Activated naive CD8-positive, alpha-beta T cell treated with anti-CD3 and anti-CD28 coated beads for 36 hours (primary cell): ENCODE results near the gene RAD51D. TPM values are rescaled to one million over a fixed set of nuclear protein-coding genes. Genes with fewer than 3 reads are reported as not detected.

Experiments used
- DNase-seq: peaks from one replicate; pipeline ENCODE4 v3.0.0; 2021
- H3K27ac Mint-ChIP-seq: one replicate; pipeline ENCODE4 v1.8.0; 2022; ENCODE audit warnings: mild to moderate bottlenecking, moderate library complexity, mixed read lengths
- H3K27me3 Mint-ChIP-seq: one replicate; pipeline ENCODE4 v1.8.0; 2022; ENCODE audit warnings: mild to moderate bottlenecking, mixed read lengths
- H3K36me3 Mint-ChIP-seq: one replicate; pipeline ENCODE4 v1.8.0; 2021; ENCODE audit warnings: mild to moderate bottlenecking, mixed read lengths
- H3K4me1 Mint-ChIP-seq: one replicate; pipeline ENCODE4 v1.8.0; 2021; ENCODE audit warnings: mixed read lengths
- H3K4me3 Mint-ChIP-seq: one replicate; pipeline ENCODE4 v1.8.0; 2022; ENCODE audit warnings: mild to moderate bottlenecking, moderate library complexity, mixed read lengths
- H3K9me3 Mint-ChIP-seq: one replicate; pipeline ENCODE4 v1.8.0; 2022; ENCODE audit warnings: mixed read lengths
- total RNA-seq, 2 experiments: library from RNA; stranded (reverse); gene quantifications; one replicate each; pipeline ENCODE4 v1.2.3, GENCODE V29; 2021

The RAD51D gene
- total RNA-seq, 2 experiments from 2014 or later, result 25.8 to 30.8 TPM

- H3K4me1 Mint-ChIP-seq, result peaks cover 51% of the 10 kb centered on the region
- DNase-seq, result peak; percentile 93
- H3K4me3 Mint-ChIP-seq, result peak overlapping the region; percentile 84
- H3K36me3 Mint-ChIP-seq, result peaks cover 2% of the 10 kb centered on the region
- H3K9me3 Mint-ChIP-seq, result no peaks in the 10 kb centered on the region
- peak overlapping the region; percentile 96 for H3K27ac Mint-ChIP-seq
- H3K27me3 Mint-ChIP-seq, result no peaks in the 10 kb centered on the region
Observed at GRCh38 chr17:35088881-35089585, 30.6 kb downstream of the RAD51D start.

- DNase-seq, result peak; percentile 18
- Mint-ChIP-seq H3K4me1 (peaks cover 51% of the 10 kb centered on the region), H3K9me3 (no peaks in the 10 kb centered on the region), H3K27ac (peak overlapping the region; percentile 89), H3K27me3 (no peaks in the 10 kb centered on the region), H3K36me3 (peaks cover 2% of the 10 kb centered on the region), H3K4me3 (peak overlapping the region; percentile 84)
Observed at GRCh38 chr17:35088356-35088880, 31.2 kb downstream of the RAD51D start.

GRCh38 chr17:35087731-35088355 is 31.8 kb downstream of the RAD51D start:
- peak; percentile 29 for DNase-seq
- Mint-ChIP-seq H3K9me3 (no peaks in the 10 kb centered on the region), H3K27ac (peak overlapping the region; percentile 89), H3K4me1 (peaks cover 56% of the 10 kb centered on the region), H3K27me3 (no peaks in the 10 kb centered on the region), H3K4me3 (peak overlapping the region; percentile 84), H3K36me3 (peaks cover 2% of the 10 kb centered on the region)

DNA sequence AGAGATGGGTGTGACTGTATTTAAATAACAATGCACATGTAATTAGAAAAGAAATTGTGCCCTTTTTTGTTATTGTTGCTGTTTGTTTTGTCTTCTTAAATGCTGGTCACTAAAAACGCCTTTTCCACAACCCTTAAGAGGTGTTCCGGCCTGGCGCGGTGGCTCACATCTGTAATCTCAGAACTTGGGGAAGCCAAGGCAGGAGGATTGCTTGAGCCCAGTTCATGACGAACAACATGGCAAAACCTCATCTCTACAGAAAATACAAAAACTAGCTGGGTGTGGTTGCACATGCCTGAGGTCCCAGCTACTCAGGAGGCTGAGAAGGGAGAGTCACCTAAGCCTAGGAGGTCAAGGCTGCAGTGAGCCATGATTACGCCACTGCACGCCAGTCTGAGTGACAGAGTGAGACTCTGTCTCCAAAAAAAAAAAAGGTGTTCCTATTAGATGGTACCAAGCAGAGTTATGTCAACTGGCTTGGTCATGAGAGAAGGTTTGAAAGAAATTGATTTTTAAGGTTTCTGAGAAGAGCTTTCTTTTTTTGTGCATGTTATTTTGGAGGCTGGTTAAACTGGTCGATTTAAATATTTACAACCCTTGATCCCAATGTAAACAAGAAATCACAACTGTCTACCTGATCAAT is 32.6 kb downstream of the RAD51D start:
- Mint-ChIP-seq H3K27ac (peak overlapping the region; percentile 89), H3K9me3 (no peaks in the 10 kb centered on the region), H3K27me3 (no peaks in the 10 kb centered on the region), H3K36me3 (peaks cover 2% of the 10 kb centered on the region), H3K4me3 (peak overlapping the region; percentile 84), H3K4me1 (peaks cover 64% of the 10 kb centered on the region)
- DNase-seq, result no peak

- H3K27ac Mint-ChIP-seq, result no peak overlapping the region
- peaks cover 70% of the 10 kb centered on the region for H3K4me1 Mint-ChIP-seq
- H3K27me3 Mint-ChIP-seq, result no peaks in the 10 kb centered on the region
Observed at GRCh38 chr17:35086164-35086563, 33.5 kb downstream of the RAD51D start.

DNA sequence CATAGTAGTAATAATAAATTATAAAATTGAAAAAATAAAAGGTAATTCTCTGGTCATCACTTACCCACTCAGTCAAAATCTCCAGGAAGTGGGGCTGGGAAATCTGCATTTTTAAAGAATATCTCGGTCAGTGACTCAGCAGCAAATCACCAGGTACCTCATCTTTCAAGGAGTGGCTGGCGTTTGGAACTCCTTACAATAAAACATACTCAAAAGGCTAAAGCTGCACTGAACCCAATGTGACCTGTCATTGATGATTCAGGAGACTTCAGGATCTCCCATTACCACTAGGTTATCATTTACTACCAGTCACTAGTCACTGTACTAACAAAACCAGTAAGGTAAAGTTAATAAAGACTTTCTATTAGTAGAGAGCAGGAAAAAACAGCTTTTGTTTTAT is 34.7 kb downstream of the RAD51D start:
- Mint-ChIP-seq H3K27ac (no peak overlapping the region), H3K9me3 (no peaks in the 10 kb centered on the region), H3K4me3 (no peak overlapping the region), H3K4me1 (peaks cover 74% of the 10 kb centered on the region), H3K36me3 (peaks cover 4% of the 10 kb centered on the region), H3K27me3 (no peaks in the 10 kb centered on the region)
- DNase-seq, result no peak

More at GRCh38 chr17:35086164-35086563, 33.5 kb downstream of the RAD51D start:
- Mint-ChIP-seq H3K4me3 (no peak overlapping the region), H3K9me3 (no peaks in the 10 kb centered on the region), H3K36me3 (peaks cover 2% of the 10 kb centered on the region)
- DNase-seq, result no peak

GRCh38 chr17:35083071-35083470 is 36.6 kb downstream of the RAD51D start:
- no peak overlapping the region for H3K27ac Mint-ChIP-seq
- no peak overlapping the region for H3K4me3 Mint-ChIP-seq
- no peaks in the 10 kb centered on the region for H3K27me3 Mint-ChIP-seq
- DNase-seq, result no peak
- H3K4me1 Mint-ChIP-seq, result peaks cover 69% of the 10 kb centered on the region
- H3K36me3 Mint-ChIP-seq, result peaks cover 6% of the 10 kb centered on the region
- H3K9me3 Mint-ChIP-seq, result no peaks in the 10 kb centered on the region

GRCh38 chr17:35082073-35082657 is 37.5 kb downstream of the RAD51D start:
- Mint-ChIP-seq H3K9me3 (no peaks in the 10 kb centered on the region), H3K27me3 (no peaks in the 10 kb centered on the region), H3K36me3 (peaks cover 6% of the 10 kb centered on the region), H3K4me3 (peak overlapping the region; percentile 32), H3K27ac (peak overlapping the region; percentile 61), H3K4me1 (peaks cover 67% of the 10 kb centered on the region)
- DNase-seq, result no peak

- no peak overlapping the region for H3K4me3 Mint-ChIP-seq
- H3K27me3 Mint-ChIP-seq, result no peaks in the 10 kb centered on the region
- H3K27ac Mint-ChIP-seq, result no peak overlapping the region
- H3K9me3 Mint-ChIP-seq, result no peaks in the 10 kb centered on the region
- H3K36me3 Mint-ChIP-seq, result peaks cover 6% of the 10 kb centered on the region
- peaks cover 65% of the 10 kb centered on the region for H3K4me1 Mint-ChIP-seq
- DNase-seq, result no peak
Observed at GRCh38 chr17:35081638-35082037, 38.0 kb downstream of the RAD51D start.

- H3K27me3 Mint-ChIP-seq, result no peaks in the 10 kb centered on the region
- peak overlapping the region; percentile 39 for H3K27ac Mint-ChIP-seq
- peaks cover 6% of the 10 kb centered on the region for H3K36me3 Mint-ChIP-seq
- peaks cover 61% of the 10 kb centered on the region for H3K4me1 Mint-ChIP-seq
- H3K9me3 Mint-ChIP-seq, result no peaks in the 10 kb centered on the region
- H3K4me3 Mint-ChIP-seq, result no peak overlapping the region
- DNase-seq, result no peak
Observed at GRCh38 chr17:35080536-35080935, 39.1 kb downstream of the RAD51D start.

DNA sequence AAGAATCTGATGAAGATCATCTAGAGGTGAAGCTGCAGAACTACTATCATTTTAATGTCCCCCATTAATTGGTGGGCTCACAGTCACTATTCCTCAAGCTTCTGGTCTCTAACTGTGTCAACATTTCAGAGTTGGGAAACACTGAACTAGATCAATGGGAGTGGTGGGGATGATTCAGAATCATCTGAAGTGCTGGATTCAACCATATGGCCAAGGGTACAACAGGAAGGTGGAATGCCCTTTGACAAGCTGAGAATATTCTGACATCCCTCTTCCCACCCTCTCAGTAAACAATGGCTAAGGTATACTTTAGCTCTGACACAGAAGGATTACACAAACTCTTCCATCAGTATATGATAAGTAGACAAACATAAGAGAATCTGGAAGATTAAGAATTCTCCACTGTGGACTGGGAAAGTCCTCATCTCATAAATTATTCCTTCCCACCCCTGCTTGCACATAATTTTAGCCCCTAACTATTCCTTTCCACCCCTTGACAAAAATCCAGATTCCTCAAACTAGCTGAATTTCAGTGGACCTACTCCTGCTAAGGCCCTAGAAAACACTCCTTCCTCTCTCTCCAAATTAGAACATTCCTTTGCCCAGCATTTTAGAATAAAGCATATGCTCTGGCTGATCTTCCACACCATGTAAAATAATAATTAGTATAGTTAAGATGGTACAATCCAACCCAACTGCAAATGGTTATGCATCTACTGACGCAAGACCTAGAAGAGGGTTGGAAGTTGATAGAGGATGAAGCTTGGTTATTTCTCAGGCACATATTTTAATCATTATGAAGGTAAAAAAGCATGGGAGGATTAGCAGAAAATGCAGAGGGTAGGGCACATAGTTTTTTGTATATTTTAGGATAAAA is 39.9 kb downstream of the RAD51D start:
- Mint-ChIP-seq H3K27me3 (no peaks in the 10 kb centered on the region), H3K36me3 (peaks cover 4% of the 10 kb centered on the region), H3K27ac (no peak overlapping the region), H3K9me3 (no peaks in the 10 kb centered on the region), H3K4me1 (peaks cover 61% of the 10 kb centered on the region), H3K4me3 (no peak overlapping the region)
- DNase-seq, result no peak

DNA sequence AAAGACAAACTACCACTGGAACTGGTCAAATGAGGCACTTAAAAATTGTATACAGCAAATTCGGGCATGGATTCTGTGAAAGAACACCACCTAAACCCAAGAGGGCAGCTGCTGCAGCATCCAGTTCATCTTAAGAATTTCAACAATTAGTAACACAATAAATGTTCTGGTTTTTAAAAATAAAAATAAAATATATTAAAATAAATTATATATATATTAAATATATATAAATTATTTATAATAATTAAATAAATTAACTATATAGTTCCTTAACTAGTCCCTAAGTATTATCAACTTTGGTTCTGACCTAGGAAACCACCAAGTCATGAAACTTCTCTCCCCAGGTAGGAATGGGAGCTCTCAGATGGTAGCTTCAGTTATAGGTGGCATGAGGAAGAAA is 42.8 kb downstream of the RAD51D start:
- DNase-seq, result no peak
- Mint-ChIP-seq H3K4me1 (peaks cover 69% of the 10 kb centered on the region), H3K27ac (no peak overlapping the region), H3K9me3 (no peaks in the 10 kb centered on the region), H3K27me3 (no peaks in the 10 kb centered on the region), H3K36me3 (peaks cover 5% of the 10 kb centered on the region), H3K4me3 (no peak overlapping the region)

DNA sequence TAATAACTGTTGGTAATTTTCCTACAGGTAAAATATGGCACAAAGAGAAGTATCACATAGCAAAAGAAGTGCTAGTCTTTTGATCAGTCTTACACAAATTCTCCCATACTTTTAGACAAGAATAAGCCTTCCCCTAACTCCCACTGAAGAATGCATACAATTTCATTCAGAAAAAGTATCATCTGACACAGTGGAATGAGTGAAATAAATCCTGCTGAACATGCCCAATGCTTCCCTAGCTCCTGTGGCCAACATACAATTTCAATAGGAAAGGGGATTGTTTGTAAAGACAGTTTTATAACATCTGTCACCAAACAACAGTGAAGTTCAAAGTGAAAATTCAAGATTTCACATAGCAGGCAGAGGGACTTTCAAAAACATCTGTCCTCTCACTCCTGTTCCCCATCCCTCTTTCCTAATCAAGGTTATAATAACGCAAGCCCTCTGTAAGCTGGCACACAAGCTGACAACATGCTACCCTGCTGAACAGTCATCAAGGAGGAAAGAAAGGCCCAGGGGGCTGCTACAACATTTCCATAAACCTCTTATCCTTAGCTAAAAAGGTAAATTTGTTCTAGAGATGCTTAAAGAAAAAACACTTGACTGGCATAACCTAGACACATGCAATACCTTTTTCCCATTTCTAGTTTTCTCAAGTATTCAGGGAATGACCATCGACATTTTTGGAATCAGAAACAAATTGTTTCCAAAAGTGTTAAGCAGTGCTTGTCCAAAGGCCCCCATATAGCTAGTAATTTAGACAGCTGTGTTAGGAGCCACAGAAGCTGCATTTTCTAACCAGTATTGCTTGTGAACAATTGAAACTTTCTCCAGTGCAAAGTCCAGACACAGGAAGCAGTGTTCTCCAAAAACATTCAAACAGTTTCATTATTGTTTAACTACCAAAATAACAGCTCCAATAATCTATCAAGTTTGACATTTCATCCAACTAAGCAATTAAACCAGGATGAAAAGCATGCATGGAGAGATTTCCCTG is 44.7 kb downstream of the RAD51D start:
- peaks cover 4% of the 10 kb centered on the region for H3K36me3 Mint-ChIP-seq
- DNase-seq, result no peak
- peaks cover 55% of the 10 kb centered on the region for H3K4me1 Mint-ChIP-seq
- no peaks in the 10 kb centered on the region for H3K27me3 Mint-ChIP-seq
- no peaks in the 10 kb centered on the region for H3K9me3 Mint-ChIP-seq
- H3K27ac Mint-ChIP-seq, result peak overlapping the region; percentile 72
- no peak overlapping the region for H3K4me3 Mint-ChIP-seq
